ENCODE measurements around the gene EMP3. TPM values are rescaled to one million over a fixed set of nuclear protein-coding genes. Genes with fewer than 3 reads are reported as not detected.

Gene EMP3
- total and polyA plus RNA-seq, 12 donors, result 20.6 to 409 (median 103) TPM

DNA sequence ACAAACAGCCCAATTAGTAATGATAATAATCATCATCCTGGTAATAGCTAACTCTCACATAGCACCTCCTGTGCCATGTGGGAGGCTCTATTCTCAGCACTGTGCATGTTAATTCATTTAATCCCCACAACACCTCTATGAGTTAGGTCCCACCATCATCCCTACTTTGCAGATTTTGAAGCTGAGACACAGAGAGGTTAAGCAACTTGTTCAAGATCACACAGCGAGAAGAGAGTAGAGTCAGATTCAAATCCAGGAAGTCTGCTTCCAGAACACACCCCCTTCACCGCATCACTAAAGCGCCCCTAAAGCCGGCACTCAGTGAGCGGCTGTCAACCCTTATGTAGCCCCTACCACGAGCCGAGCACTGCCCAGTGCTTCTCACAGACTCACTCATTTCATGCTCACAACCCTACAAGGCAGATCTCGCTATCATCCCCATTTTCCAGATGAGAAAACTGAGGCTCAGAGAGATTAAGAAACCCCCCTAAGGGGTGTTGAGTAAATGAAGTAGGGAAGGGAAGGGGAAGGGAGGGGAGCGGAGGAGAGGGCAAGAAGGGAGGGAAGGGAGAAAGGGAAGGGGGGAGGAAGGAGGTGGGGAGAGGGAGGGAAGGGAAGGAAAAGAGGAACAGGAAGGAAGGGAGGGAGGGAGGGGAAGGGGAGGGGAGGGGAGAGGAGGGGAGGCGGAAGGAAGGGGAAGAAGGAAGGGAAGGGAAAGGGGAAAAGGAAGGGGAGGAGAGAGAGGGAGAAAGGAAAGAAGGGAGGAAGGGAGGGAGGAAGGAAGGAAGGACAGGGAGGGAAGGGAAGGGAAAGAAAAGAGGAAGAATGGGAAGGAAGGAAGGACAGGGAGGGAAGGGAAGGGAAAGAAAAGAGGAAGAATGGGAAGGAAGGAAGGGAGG lies 16.4 kb downstream of the EMP3 start:
- 93 to 97% (median 96%) methylated on average over 4 to 10 of the region's 10 CpGs for WGBS, 4 donors
- Histone ChIP-seq H3K4me3 (no peak overlapping the region), H3K9me3 (replicated peaks in 1 of 3) (no peaks in the 10 kb centered on the region), H3K27ac (no peak overlapping the region), H3K27me3 (no peaks in the 10 kb centered on the region), H3K36me3 (replicated peaks in 1 of 2) (no peaks in the 10 kb centered on the region), H3K4me1 (replicated peaks in 1 of 2) (no peaks in the 10 kb centered on the region)
- intact Hi-C loops (cut with DNase I), result no loop called here
- no peak for DNase-seq
- no peak for TF ChIP-seq POLR2A (IDR thresholded peaks at IDR 0.05)
- TF ChIP-seq, protein P1, sequence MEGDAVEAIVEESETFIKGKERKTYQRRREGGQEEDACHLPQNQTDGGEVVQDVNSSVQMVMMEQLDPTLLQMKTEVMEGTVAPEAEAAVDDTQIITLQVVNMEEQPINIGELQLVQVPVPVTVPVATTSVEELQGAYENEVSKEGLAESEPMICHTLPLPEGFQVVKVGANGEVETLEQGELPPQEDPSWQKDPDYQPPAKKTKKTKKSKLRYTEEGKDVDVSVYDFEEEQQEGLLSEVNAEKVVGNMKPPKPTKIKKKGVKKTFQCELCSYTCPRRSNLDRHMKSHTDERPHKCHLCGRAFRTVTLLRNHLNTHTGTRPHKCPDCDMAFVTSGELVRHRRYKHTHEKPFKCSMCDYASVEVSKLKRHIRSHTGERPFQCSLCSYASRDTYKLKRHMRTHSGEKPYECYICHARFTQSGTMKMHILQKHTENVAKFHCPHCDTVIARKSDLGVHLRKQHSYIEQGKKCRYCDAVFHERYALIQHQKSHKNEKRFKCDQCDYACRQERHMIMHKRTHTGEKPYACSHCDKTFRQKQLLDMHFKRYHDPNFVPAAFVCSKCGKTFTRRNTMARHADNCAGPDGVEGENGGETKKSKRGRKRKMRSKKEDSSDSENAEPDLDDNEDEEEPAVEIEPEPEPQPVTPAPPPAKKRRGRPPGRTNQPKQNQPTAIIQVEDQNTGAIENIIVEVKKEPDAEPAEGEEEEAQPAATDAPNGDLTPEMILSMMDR (IDR thresholded peaks at IDR 0.05), result no peak

DNA sequence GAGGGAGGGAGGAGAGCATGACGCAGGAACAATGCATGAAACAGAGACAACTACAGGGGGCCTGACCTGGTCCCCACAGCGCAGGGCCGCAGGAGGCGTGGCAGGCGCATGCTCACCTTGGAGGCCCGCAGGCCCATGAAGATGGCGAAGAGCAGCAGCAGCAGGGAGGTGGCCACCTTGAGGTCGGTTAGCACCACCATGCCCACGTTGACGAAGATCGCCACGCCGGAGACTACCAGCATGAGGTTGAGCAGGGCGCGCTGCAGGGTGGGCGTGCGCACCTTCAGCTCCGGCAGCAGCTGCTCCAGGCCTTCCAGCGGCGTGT lies 17.0 kb downstream of the EMP3 start:
- TF ChIP-seq, protein P1 (IDR thresholded peaks at IDR 0.05), result no peak
- TF ChIP-seq POLR2A (IDR thresholded peaks at IDR 0.05), result no peak
- DNase-seq, result no peak
- no peaks in the 10 kb centered on the region for H3K4me1 ChIP-seq (replicated peaks in 1 of 2)
- intact Hi-C loops (cut with DNase I), result no loop called here
- no peaks in the 10 kb centered on the region for H3K27me3 ChIP-seq
- H3K36me3 ChIP-seq (replicated peaks in 1 of 2), result no peaks in the 10 kb centered on the region
- H3K9me3 ChIP-seq (replicated peaks in 1 of 3), result no peaks in the 10 kb centered on the region
- no peak overlapping the region for H3K4me3 ChIP-seq
- no peak overlapping the region for H3K27ac ChIP-seq
- WGBS, 4 donors, result 89 to 97% (median 95%) methylated on average over 19 to 20 of the region's 20 CpGs

DNA sequence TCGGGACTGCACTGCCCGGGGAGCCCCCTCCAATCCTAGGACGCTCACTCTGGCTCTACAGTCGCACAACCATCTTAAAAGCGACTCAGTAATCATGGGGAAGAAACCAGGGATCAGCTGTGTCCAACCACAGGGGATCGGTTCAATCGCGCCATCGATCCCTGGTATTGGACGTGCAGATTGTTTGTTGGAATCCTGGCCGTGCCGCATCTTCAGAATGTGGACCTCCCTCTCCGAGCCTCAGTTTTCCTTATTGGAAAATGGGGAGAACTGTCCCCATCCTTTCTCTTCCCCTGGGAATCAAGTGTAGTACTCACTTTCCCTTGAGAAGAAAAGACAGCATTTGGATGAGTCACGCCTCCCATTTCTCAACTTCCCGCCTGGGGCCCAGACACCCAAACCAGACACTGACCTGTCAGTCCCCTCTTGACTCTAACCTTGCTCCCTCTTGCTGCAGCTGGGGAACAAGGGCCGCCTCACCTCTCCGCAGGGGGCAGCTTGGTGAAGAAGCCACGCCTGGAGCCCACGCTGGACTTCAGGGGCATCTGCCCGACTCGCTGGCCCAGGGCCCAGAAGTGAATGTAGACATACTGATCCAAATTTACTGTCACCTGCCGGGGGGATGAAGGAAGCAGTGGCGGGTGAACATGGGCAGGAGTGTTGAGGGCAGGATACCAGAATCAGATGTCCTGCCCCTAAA lies 17.6 kb downstream of the EMP3 start:
- Histone ChIP-seq H3K9me3 (replicated peaks in 1 of 3) (no peaks in the 10 kb centered on the region), H3K4me1 (replicated peaks in 1 of 2) (peaks cover 2% of the 10 kb centered on the region in 2 donors), H3K36me3 (replicated peaks in 1 of 2) (no peaks in the 10 kb centered on the region), H3K27ac (no peak overlapping the region), H3K27me3 (no peaks in the 10 kb centered on the region), H3K4me3 (no peak overlapping the region)
- intact Hi-C loops (cut with DNase I), result no loop called here
- 91 to 96% (median 93%) methylated on average over 17 to 23 of the region's 23 CpGs for WGBS, 4 donors
- no peak for DNase-seq
- TF ChIP-seq, protein P1 (IDR thresholded peaks at IDR 0.05), result no peak
- TF ChIP-seq POLR2A (IDR thresholded peaks at IDR 0.05), result no peak

DNA sequence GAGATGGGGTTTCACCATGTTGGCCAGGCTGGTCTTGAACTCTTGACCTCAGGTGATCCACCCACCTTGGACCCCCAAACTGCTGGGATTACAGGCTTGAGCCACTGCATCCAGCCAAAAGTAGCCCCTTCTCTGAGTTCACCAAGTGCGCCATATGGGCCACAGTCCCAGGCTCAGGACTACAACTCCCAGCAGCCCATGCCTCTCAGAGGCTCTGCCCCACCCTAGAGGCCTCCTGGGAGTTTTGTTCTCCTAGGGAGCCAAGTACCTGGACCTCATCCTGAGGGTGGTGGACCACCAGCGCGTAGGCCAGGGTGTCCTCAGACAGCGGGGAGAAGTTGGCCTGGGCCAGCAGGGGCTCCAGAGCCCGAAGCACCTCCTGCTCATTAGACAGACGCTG lies 19.5 kb downstream of the EMP3 start:
- Histone ChIP-seq H3K27ac (no peak overlapping the region), H3K4me1 (replicated peaks in 1 of 2) (peaks cover 9% of the 10 kb centered on the region in 2 donors), H3K36me3 (replicated peaks in 1 of 2) (no peaks in the 10 kb centered on the region), H3K27me3 (no peaks in the 10 kb centered on the region), H3K9me3 (replicated peaks in 1 of 3) (no peaks in the 10 kb centered on the region), H3K4me3 (no peak overlapping the region)
- WGBS, 4 donors, result 92 to 100% (median 97%) methylated on average over 6 of the region's 6 CpGs
- no peak for DNase-seq
- no peak for TF ChIP-seq POLR2A (IDR thresholded peaks at IDR 0.05)
- TF ChIP-seq, protein P1 (IDR thresholded peaks at IDR 0.05), result no peak
- intact Hi-C loops (cut with DNase I), result no loop called here

Data from adrenal gland (tissue), 12 donors.